Measurements from ENCODE around the gene HSD3B1.
A peak's percentile ranks its signal among the peaks of the same experiment; 100 is the strongest.

- TF ChIP-seq CTCF (IDR thresholded peaks at IDR 0.05; ENCODE audit: poor library complexity) (peak; percentile 75), EZH2 (IDR thresholded peaks at IDR 0.05; ENCODE audit: borderline replicate concordance) (no peak)
These were observed 31.1 kb upstream of the HSD3B1 start for GRCh38 chr1:119475866-119476439.

All from hepatocyte (in vitro differentiated cells).